Psoas muscle (tissue), 8 donors: ENCODE measurements around the gene CPED1. TPM values are rescaled to one million over a fixed set of nuclear protein-coding genes. Genes with fewer than 3 reads are reported as not detected.

ENCODE experiments used
- ATAC-seq, 4 donors: fragments of 200-7000 bp; cut with Tn5 transposase; one replicate each; pipeline ENCODE4 v1.9.1; 2020; ENCODE audit warnings: moderate library complexity in 3 of 4, mild to moderate bottlenecking in 2 of 4
- DNase-seq, 2 donors: peaks; one replicate each; pipeline ENCODE4 v3.0.0-alpha.2; 2020
- H3K27ac ChIP-seq: fragments of 200-600 bp; one replicate; pipeline ENCODE4 v1.8.0; 2022
- H3K27me3 ChIP-seq, 3 donors: fragments of 200-600 bp in 1 of 3; one replicate each; pipeline versions ENCODE4 v1.6.1 to v1.8.0; 2013 to 2022; ENCODE audit warnings: low read length in 2 of 3, mild to moderate bottlenecking in 2 of 3, moderate library complexity in 1 of 3; ENCODE audit not compliant: insufficient read depth in 3 of 3
- H3K36me3 ChIP-seq, 2 donors: fragments of 200-600 bp in 1 of 2; one replicate each; pipeline versions ENCODE4 v1.6.1 to v1.8.0; 2013 to 2022; ENCODE audit warnings: low read depth in 1 of 2, mild to moderate bottlenecking in 1 of 2, moderate library complexity in 1 of 2; ENCODE audit not compliant: insufficient read depth in 1 of 2
- H3K4me1 ChIP-seq: fragments of 200-600 bp; one replicate; pipeline ENCODE4 v1.8.0; 2022
- H3K4me3 ChIP-seq: fragments of 200-600 bp; one replicate; pipeline ENCODE4 v1.8.0; 2022; ENCODE audit warnings: mild to moderate bottlenecking
- H3K9me3 ChIP-seq: fragments of 200-600 bp; one replicate; pipeline ENCODE4 v1.8.0; 2022
- WGBS, 3 donors: extraction: QIAGEN DNeasy Blood & Tissue Kit; methylation state at CpG; one replicate each; pipeline versions ENCODE4 v1.1.6 to v1.1.7; 2013; 5-methylcytosine and 5-hydroxymethylcytosine counted together
- intact Hi-C, 2 donors: fragments of 100-400 bp; cut with DNase I; formaldehyde crosslinking; loops; one replicate each; pipeline versions ENCODE4 v1.11.0 to v1.14.2; 2022
- polyA plus RNA-seq, 3 donors: library from polyadenylated mRNA; stranded (reverse); fragments of 200-250 nt; gene quantifications; one replicate each; pipeline ENCODE4 v1.2.3, GENCODE V29; 2013
- total RNA-seq, 4 donors: library from RNA; stranded (reverse); fragmentation: NEBNext Ultra II Directional in 2 of 4; extraction: Animal tissue kit (Norgen Biotek cat#: 25700) in 2 of 4; gene quantifications; one replicate each; pipeline versions ENCODE4 v1.2.1 to v1.2.4, GENCODE V29; 2021 to 2023
- TF ChIP-seq, protein P1 (sequence below): fragments of 200-600 bp; IDR thresholded peaks from one replicate; pipeline ENCODE4 v1.8.0; 2022; ENCODE audit warnings: antibody characterized with exemption
- donor health status: healthy with polysubstance abuse.
- donor health status: DM: no; HTN: no; CAD: no; lungs with moderate emphysema.
- donor health status: Bipolar disorder and iron deficiency.
- donor health status: healthy.
- donor health status: DM: yes; HTN: yes; CAD: no.
- donor health status: DM: no; HTN: no; CAD: no.
- donor health status: DM: no; HTN: no; CAD: no.
- donor health status: DM: yes; HTN: yes; CAD: no.

CPED1 gene
- total and polyA plus RNA-seq, 7 donors, result 0.90 to 39.2 (median 12.0) TPM

DNA sequence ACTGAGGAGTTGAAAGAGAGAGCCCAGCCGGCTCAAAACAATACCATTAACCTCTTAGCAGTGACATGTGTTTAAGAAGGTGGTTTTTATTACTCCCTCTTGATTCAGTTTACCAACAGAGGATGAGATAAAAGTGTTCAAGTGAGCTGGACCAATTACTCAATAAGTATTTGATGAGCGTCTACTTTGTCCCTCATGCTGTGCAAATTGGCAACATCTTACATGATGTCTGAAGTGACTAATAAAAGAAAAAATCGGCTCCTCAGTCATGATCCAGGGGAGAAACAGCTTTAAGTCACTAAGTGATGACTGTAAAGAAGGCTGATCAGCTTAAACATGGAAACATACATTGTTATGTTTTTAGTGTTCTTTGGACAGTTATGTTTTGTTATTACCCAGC, 348.1 kb downstream of the CPED1 start:
- intact Hi-C loops, result loop anchor here in 1 of 2 donors (10.0 kb wide), 1 partner anchor 212 kb away; no protein-coding TSS in a partner anchor
- peaks cover 0 to 29% (median under 1%) of the 10 kb centered on the region in 3 donors for H3K27me3 ChIP-seq
- WGBS, 3 donors, result 77 to 86% (median 83%) methylated on average over 3 of the region's 3 CpGs

DNA sequence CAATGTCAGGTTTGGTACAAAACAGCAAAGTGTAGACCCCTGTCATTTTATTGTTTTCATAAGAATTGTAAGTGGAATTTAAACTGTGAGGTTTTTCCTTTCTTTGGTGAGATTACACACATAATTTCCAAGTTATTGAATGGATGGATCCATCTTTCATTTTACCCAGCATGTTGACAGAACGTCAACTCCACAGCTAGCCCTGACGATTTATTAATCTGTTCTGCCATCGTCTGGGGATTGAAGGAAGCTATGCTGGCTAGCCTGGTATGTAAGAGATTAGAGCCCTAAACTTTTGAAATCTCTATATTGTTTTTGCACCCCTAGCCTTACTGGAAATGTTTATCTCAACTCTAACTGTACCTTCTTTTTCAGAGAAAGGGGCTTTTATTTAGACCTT, 348.9 kb downstream of the CPED1 start:
- Histone ChIP-seq H3K4me1 (no peaks in the 10 kb centered on the region), H3K9me3 (no peaks in the 10 kb centered on the region), H3K4me3 (no peak overlapping the region), H3K27ac (no peak overlapping the region), H3K36me3 (no peaks in the 10 kb centered on the region), H3K27me3 (peaks cover 0 to 21% (median 0%) of the 10 kb centered on the region in 3 donors)
- 17 to 28% (median 17%) methylated on average over 3 of the region's 3 CpGs for WGBS, 3 donors
- intact Hi-C loops, result loop anchor here in 1 of 2 donors (10.0 kb wide), 1 partner anchor 213 kb away; no protein-coding TSS in a partner anchor
- DNase-seq (no peak), ATAC-seq (no peak)
- TF ChIP-seq, protein P1, sequence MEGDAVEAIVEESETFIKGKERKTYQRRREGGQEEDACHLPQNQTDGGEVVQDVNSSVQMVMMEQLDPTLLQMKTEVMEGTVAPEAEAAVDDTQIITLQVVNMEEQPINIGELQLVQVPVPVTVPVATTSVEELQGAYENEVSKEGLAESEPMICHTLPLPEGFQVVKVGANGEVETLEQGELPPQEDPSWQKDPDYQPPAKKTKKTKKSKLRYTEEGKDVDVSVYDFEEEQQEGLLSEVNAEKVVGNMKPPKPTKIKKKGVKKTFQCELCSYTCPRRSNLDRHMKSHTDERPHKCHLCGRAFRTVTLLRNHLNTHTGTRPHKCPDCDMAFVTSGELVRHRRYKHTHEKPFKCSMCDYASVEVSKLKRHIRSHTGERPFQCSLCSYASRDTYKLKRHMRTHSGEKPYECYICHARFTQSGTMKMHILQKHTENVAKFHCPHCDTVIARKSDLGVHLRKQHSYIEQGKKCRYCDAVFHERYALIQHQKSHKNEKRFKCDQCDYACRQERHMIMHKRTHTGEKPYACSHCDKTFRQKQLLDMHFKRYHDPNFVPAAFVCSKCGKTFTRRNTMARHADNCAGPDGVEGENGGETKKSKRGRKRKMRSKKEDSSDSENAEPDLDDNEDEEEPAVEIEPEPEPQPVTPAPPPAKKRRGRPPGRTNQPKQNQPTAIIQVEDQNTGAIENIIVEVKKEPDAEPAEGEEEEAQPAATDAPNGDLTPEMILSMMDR, result no peak

More for the DNA sequence above, 348.1 kb downstream of the CPED1 start:
- TF ChIP-seq, protein P1, result no peak
- Histone ChIP-seq H3K4me1 (no peaks in the 10 kb centered on the region), H3K36me3 (no peaks in the 10 kb centered on the region), H3K4me3 (no peak overlapping the region), H3K9me3 (no peaks in the 10 kb centered on the region), H3K27ac (no peak overlapping the region)
- ATAC-seq, result no peak
- no peak for DNase-seq

DNA sequence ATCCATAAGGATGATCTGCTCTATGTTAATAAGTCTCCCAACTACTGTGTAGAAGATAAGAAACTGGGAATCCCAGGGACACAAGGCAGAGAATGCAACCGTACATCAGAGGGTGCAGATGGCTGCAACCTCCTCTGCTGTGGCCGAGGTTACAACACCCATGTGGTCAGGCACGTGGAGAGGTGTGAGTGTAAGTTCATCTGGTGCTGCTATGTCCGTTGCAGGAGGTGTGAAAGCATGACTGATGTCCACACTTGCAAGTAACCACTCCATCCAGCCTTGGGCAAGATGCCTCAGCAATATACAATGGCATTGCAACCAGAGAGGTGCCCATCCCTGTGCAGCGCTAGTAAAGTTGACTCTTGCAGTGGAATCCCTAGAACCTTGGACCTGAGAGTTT, 350.6 kb downstream of the CPED1 start:
- H3K27me3 ChIP-seq, result peaks cover 0 to 14% (median 0%) of the 10 kb centered on the region in 3 donors
- no peaks in the 10 kb centered on the region for H3K4me1 ChIP-seq
- H3K27ac ChIP-seq, result no peak overlapping the region
- H3K36me3 ChIP-seq, result no peaks in the 10 kb centered on the region
- TF ChIP-seq, protein P1, result no peak
- 60 to 67% (median 63%) methylated on average over 5 of the region's 5 CpGs for WGBS, 3 donors
- H3K4me3 ChIP-seq, result no peak overlapping the region
- intact Hi-C loops, result loop anchor here in 1 of 2 donors (10.0 kb wide), 1 partner anchor 214 kb away; no protein-coding TSS in a partner anchor
- H3K9me3 ChIP-seq, result no peaks in the 10 kb centered on the region
- DNase-seq (no peak), ATAC-seq (no peak)

DNA sequence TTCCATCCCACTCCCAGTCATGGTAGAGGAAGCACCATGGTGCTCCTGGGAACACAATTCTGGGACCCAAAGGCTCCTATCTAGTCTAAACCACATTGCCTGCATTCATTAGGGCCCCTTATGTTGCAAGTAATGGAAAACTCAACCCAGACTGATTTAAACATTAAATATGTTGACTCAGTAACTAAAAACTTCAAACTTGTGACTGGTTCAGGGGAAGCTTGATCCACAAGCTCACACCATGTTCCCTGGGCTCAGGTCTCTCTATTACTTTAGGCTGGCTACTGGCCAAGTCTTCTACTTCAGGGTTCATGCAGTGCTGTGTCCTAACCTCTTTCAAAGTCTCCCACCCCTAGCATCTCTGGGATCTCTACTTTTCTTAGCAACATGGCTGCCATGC, 353.4 kb downstream of the CPED1 start:
- no peak overlapping the region for H3K27ac ChIP-seq
- intact Hi-C loops, result no loop called here
- peaks cover 3% of the 10 kb centered on the region for H3K4me1 ChIP-seq
- no peak overlapping the region for H3K4me3 ChIP-seq
- TF ChIP-seq, protein P1, result no peak
- no peaks in the 10 kb centered on the region for H3K9me3 ChIP-seq
- ATAC-seq (no peak), DNase-seq (no peak)
- no peaks in the 10 kb centered on the region for H3K27me3 ChIP-seq
- H3K36me3 ChIP-seq, result peaks cover 0 to under 1% of the 10 kb centered on the region in 2 donors

DNA sequence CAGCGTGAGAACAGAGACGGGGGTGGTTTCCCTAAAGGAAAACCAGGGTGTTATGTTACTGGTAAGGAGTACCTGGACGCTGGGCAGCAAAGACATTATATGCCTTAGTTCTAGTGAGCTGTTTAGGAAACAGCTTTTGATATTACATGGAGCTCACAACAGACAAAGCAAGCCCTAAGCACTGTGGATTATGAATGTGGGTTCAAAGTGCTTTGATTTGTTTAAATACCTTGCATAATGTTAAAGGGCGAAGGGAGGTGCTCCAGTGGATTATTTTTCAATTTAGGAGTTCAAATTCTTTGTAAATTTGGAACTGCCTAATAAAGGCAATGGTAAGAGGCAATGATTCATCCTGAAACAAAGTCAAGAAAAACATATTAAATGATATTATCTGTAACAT, 354.1 kb downstream of the CPED1 start:
- intact Hi-C loops, result no loop called here
- H3K9me3 ChIP-seq, result no peaks in the 10 kb centered on the region
- no peak overlapping the region for H3K27ac ChIP-seq
- DNase-seq (no peak), ATAC-seq (no peak)
- H3K36me3 ChIP-seq, result peaks cover 0 to 5% of the 10 kb centered on the region in 2 donors
- H3K4me3 ChIP-seq, result no peak overlapping the region
- peaks cover 3% of the 10 kb centered on the region for H3K4me1 ChIP-seq
- TF ChIP-seq, protein P1, result no peak
- no peaks in the 10 kb centered on the region for H3K27me3 ChIP-seq
- WGBS, 3 donors, result 66 to 80% (median 71%) methylated on average over 4 of the region's 4 CpGs
